Adrenal gland (tissue), 12 donors: ENCODE results near the gene HOXA9. TPM values are rescaled to one million over a fixed set of nuclear protein-coding genes. Genes with fewer than 3 reads are reported as not detected.

Experiments used
- DNase-seq, 7 donors: peaks; one replicate each; pipeline ENCODE4 v3.0.0-alpha.2; 2019 to 2020
- H3K27ac ChIP-seq, 5 donors: fragments of 200-600 bp; sonication (generic) in 4 of 5; 1 replicate in 3 of 5; 2 replicates in 2 of 5; pipeline versions ENCODE4 v1.5.1 to v1.8.0; 2016 to 2020; ENCODE audit warnings: mild to moderate bottlenecking in 1 of 5
- H3K27me3 ChIP-seq: fragments of 200-600 bp; 2 replicates; pipeline ENCODE4 v1.8.0; 2021
- H3K36me3 ChIP-seq, 2 donors: fragments of 200-600 bp; replicated peaks in 1 of 2; 1 replicate in 1 of 2; 2 replicates in 1 of 2; pipeline versions ENCODE4 v1.5.1 to v1.8.0; 2018 to 2022
- H3K4me1 ChIP-seq, 2 donors: fragments of 200-600 bp; replicated peaks in 1 of 2; 1 replicate in 1 of 2; 2 replicates in 1 of 2; pipeline versions ENCODE4 v1.5.1 to v1.8.0; 2018 to 2021
- H3K4me3 ChIP-seq, 4 donors: fragments of 200-600 bp; sonication (generic) in 3 of 4; one replicate each; pipeline ENCODE4 v1.5.1; 2016 to 2018
- H3K9me3 ChIP-seq, 3 donors: fragments of 200-600 bp; sonication (generic) in 1 of 3; replicated peaks in 1 of 3; 1 replicate in 2 of 3; 2 replicates in 1 of 3; pipeline versions ENCODE4 v1.5.1 to v1.8.0; 2016 to 2021
- CTCF ChIP-seq, 6 experiments: fragments of 450-650 bp in 4 of 6; fragments of 200-600 bp in 2 of 6; sonication (generic) in 1 of 6; IDR thresholded peaks; 1 replicate in 5 of 6; 2 replicates in 1 of 6; pipeline versions ENCODE4 v1.5.1 to v1.8.0; 2016 to 2021; ENCODE audit warnings: antibody characterized with exemption in 6 of 6, mild to moderate bottlenecking in 2 of 6, moderate library complexity in 1 of 6
- POLR2A ChIP-seq, 2 donors: fragments of 450-650 bp; IDR thresholded peaks; one replicate each; pipeline ENCODE4 v1.6.1; 2017; ENCODE audit warnings: antibody characterized with exemption in 2 of 2, mild to moderate bottlenecking in 2 of 2, moderate library complexity in 1 of 2
- WGBS, 4 donors: extraction: QIAGEN DNeasy Blood & Tissue Kit in 2 of 4; methylation state at CpG; one replicate each; pipeline versions ENCODE4 v1.1.5 to v1.1.7; 2013 to 2017; 5-methylcytosine and 5-hydroxymethylcytosine counted together
- intact Hi-C, 2 donors: fragments of 100-400 bp; cut with DNase I; formaldehyde crosslinking; loops; one replicate each; pipeline versions ENCODE4 v1.14.1 to v1.15.0; 2022 to 2023
- polyA plus RNA-seq, 3 donors: library from polyadenylated mRNA; stranded (reverse); fragments of 200-250 nt in 2 of 3; fragments of 350-450 nt in 1 of 3; fragmentation: Illumina TruSeq in 1 of 3; extraction: RNeasy Lipid Tissue Mini Kit (QIAGEN cat#74804) in 1 of 3; gene quantifications; one replicate each; pipeline ENCODE4 v1.2.3, GENCODE V29; 2013 to 2014
- total RNA-seq, 9 donors: library from RNA; depleted of rRNA in 4 of 9; stranded (reverse); fragments of >200 nt in 4 of 9; fragments of 120-200 nt in 1 of 9; fragmentation: NEBNext Ultra II Directional in 1 of 9; extraction: Animal tissue kit (Norgen Biotek cat#: 25700) in 1 of 9; gene quantifications; one replicate each; pipeline versions ENCODE4 v1.1.0 to v1.2.4, GENCODE V29; 2013 to 2023
- donor health status: healthy with polysubstance abuse.
- donor health status: Bipolar disorder and iron deficiency.
- donor health status: DM: yes; HTN: yes; CAD: no.
- donor health status: DM: no; HTN: no; CAD: no.
- donor health status: DM: no; HTN: no; CAD: no.
- donor health status: DM: yes; HTN: yes; CAD: no.

HOXA9 gene
- total and polyA plus RNA-seq, 12 donors: 2.6 to 26.7 (median 11.7) TPM

GRCh38 chr7:27166531-27167505, 1.5 kb upstream of the HOXA9 start:
- WGBS, 4 donors: 53 to 58% (median 55%) methylated on average over 33 to 50 of the region's 50 CpGs
- TF ChIP-seq POLR2A (IDR thresholded peaks at IDR 0.05) (no peak), CTCF (IDR thresholded peaks at IDR 0.05) (no peak)
- peak in 1 of 7 donors; percentile 13 for DNase-seq
- intact Hi-C loops: loop anchor here (10.0 kb wide), 3 partner anchors 792 to 1282 kb away; no protein-coding TSS in a partner anchor
- Histone ChIP-seq H3K9me3 (no peaks in the 10 kb centered on the region), H3K36me3 (no peaks in the 10 kb centered on the region), H3K4me1 (peaks cover 0 to 13% of the 10 kb centered on the region in 2 donors), H3K27me3 (peaks cover 57% of the 10 kb centered on the region), H3K27ac (no peak overlapping the region), H3K4me3 (no peak overlapping the region)

- no peaks in the 10 kb centered on the region for H3K36me3 ChIP-seq
- peaks cover 53% of the 10 kb centered on the region for H3K27me3 ChIP-seq
- intact Hi-C loops: loop anchor here (10.0 kb wide), 3 partner anchors 791 to 1281 kb away; no protein-coding TSS in a partner anchor
- TF ChIP-seq CTCF (IDR thresholded peaks at IDR 0.05) (no peak), POLR2A (IDR thresholded peaks at IDR 0.05) (no peak)
- 11 to 32% (median 19%) methylated on average over 15 to 46 of the region's 46 CpGs for WGBS, 4 donors
- peak overlapping the region in 1 of 5 donors; percentile 74 for H3K27ac ChIP-seq
- H3K4me1 ChIP-seq: peaks cover 0 to 17% of the 10 kb centered on the region in 2 donors
- peak in 1 of 7 donors; percentile 16 for DNase-seq
- H3K4me3 ChIP-seq: peak overlapping the region in 2 of 4 donors; percentile 43 to 60
- H3K9me3 ChIP-seq: no peaks in the 10 kb centered on the region
Measured at GRCh38 chr7:27165996-27166530, 726 bp upstream of the HOXA9 start.

- 22 to 40% (median 23%) methylated on average over 23 to 47 of the region's 47 CpGs for WGBS, 4 donors
- intact Hi-C loops: loop anchor here (5.0 to 10.0 kb wide), 4 partner anchors 790 to 1280 kb away; no protein-coding TSS in a partner anchor
- Histone ChIP-seq H3K4me3 (peak overlapping the region in 2 of 4 donors; percentile 43 to 60), H3K36me3 (no peaks in the 10 kb centered on the region), H3K27me3 (peaks cover 43% of the 10 kb centered on the region), H3K4me1 (peaks cover 4 to 24% of the 10 kb centered on the region in 2 donors), H3K27ac (peak overlapping the region in 3 of 5 donors; percentile 5 to 74 (median 74)), H3K9me3 (no peaks in the 10 kb centered on the region)
- TF ChIP-seq POLR2A (IDR thresholded peaks at IDR 0.05): no peak
- TF ChIP-seq CTCF (IDR thresholded peaks at IDR 0.05): peak in 2 of 6 experiments; percentile 9 to 22
- peak in 2 of 7 donors; percentile 34 to 48 for DNase-seq
Measured at GRCh38 chr7:27164367-27165088, 809 bp downstream of the HOXA9 start.
